H1 (cell line): Measurements from ENCODE around the gene PRELID1. TPM values are rescaled to one million over a fixed set of nuclear protein-coding genes. Genes with fewer than 3 reads are reported as not detected.

Experiments used
- CTCF ChIA-PET: fragments of 300-600 bp; sonication (Branson Sonifier 250); formaldehyde crosslinking; loops from one replicate; lab custom pipeline; 2021; ENCODE audit not compliant: partially characterized antibody; lab: Charles Lee
- POLR2A ChIA-PET: fragments of 300-600 bp; sonication (Branson Sonifier 250); formaldehyde crosslinking; loops from one replicate; lab custom pipeline; 2021; ENCODE audit warnings: inconsistent platforms; ENCODE audit not compliant: partially characterized antibody; lab: Charles Lee
- DNase-seq, 2 experiments: peaks; one replicate each; pipeline versions ENCODE4 v3.0.0 to v3.0.0-alpha.2; 2010 to 2022; ENCODE audit warnings: low spot score in 2 of 2, low read depth in 1 of 2, mixed read lengths in 1 of 2
- FAIRE-seq: peaks from 2 replicates; lab custom pipeline; 2011; peaks lifted over from hg19 to GRCh38; lab: Jason Lieb, UNC
- H2AFZ ChIP-seq: 2 replicates; pipeline ENCODE4 v1.8.1; 2012; ENCODE audit warnings: low read length, inconsistent platforms
- H2AK5ac ChIP-seq: 2 replicates; pipeline ENCODE4 v1.6.1; 2013; ENCODE audit warnings: low read depth, low read length
- H2BK120ac ChIP-seq: replicated peaks from 2 replicates; pipeline ENCODE3; 2013; ENCODE audit warnings: low read depth, low read length, inconsistent platforms
- H2BK12ac ChIP-seq: 2 replicates; pipeline ENCODE4 v1.6.1; 2013; ENCODE audit warnings: low read depth, low read length
- H2BK15ac ChIP-seq: 2 replicates; pipeline ENCODE4 v1.6.1; 2013; ENCODE audit warnings: low read length
- H2BK20ac ChIP-seq: 2 replicates; pipeline ENCODE4 v1.6.1; 2013; ENCODE audit warnings: low read length
- H2BK5ac ChIP-seq: 2 replicates; pipeline ENCODE4 v1.6.1; 2013; ENCODE audit warnings: low read depth, low read length
- H3K14ac ChIP-seq: 2 replicates; pipeline ENCODE4 v1.6.1; 2013; ENCODE audit warnings: inconsistent platforms; ENCODE audit not compliant: insufficient read length
- H3K18ac ChIP-seq: 2 replicates; pipeline ENCODE4 v1.6.1; 2013; ENCODE audit warnings: low read length; ENCODE audit errors: extremely low read depth
- H3K23ac ChIP-seq: 2 replicates; pipeline ENCODE4 v1.6.1; 2013; ENCODE audit warnings: inconsistent platforms; ENCODE audit not compliant: insufficient read length
- H3K23me2 ChIP-seq: 2 replicates; pipeline ENCODE4 v1.6.1; 2013; ENCODE audit warnings: low read depth, low read length
- H3K27ac ChIP-seq: 2 replicates; pipeline ENCODE4 v1.6.1; 2011; ENCODE audit warnings: low read depth, low read length, inconsistent platforms
- H3K27me3 ChIP-seq, 4 experiments: replicated peaks in 1 of 4; 1 replicate in 1 of 4; 2 replicates in 3 of 4; pipeline versions ENCODE4 v1.6.1 to v1.8.1; 2011 to 2013; ENCODE audit warnings: low read length in 3 of 4, mild to moderate bottlenecking in 3 of 4, inconsistent platforms in 2 of 4, mixed read lengths in 2 of 4, moderate library complexity in 1 of 4; ENCODE audit not compliant: control insufficient read depth in 3 of 4, insufficient read depth in 3 of 4; ENCODE audit errors: extremely low read depth in 1 of 4
- H3K36me3 ChIP-seq, 4 experiments: 2 replicates each; pipeline versions ENCODE4 v1.6.1 to v1.8.1; 2011 to 2013; ENCODE audit warnings: mild to moderate bottlenecking in 4 of 4, low read length in 3 of 4, moderate library complexity in 2 of 4, control low read depth in 1 of 4, inconsistent platforms in 1 of 4; ENCODE audit not compliant: insufficient read depth in 4 of 4, control insufficient read depth in 2 of 4
- H3K4ac ChIP-seq: replicated peaks from 2 replicates; pipeline ENCODE3; 2013; ENCODE audit warnings: low read length, low read depth, mixed read lengths, inconsistent platforms; ENCODE audit not compliant: insufficient read length
- H3K4me1 ChIP-seq, 4 experiments: replicated peaks in 1 of 4; 1 replicate in 1 of 4; 2 replicates in 3 of 4; pipeline versions ENCODE4 v1.6.1 to v1.8.1; 2011 to 2013; ENCODE audit warnings: low read length in 3 of 4, inconsistent platforms in 2 of 4, mixed read lengths in 1 of 4; ENCODE audit not compliant: insufficient read depth in 4 of 4, control insufficient read depth in 3 of 4
- H3K4me2 ChIP-seq, 2 experiments: 2 replicates each; pipeline versions ENCODE4 v1.6.1 to v1.8.1; 2011 to 2013; ENCODE audit warnings: low read depth in 2 of 2, low read length in 2 of 2, control low read depth in 1 of 2, inconsistent platforms in 1 of 2, mild to moderate bottlenecking in 1 of 2; ENCODE audit not compliant: insufficient read depth in 1 of 2
- H3K4me3 ChIP-seq, 4 experiments: fragments of 200-600, 300-600 bp in 1 of 4; sonication (generic), shearing (Covaris generic), sonication (Bioruptor Twin) in 1 of 4; 2 replicates each; pipeline versions ENCODE4 v1.5.1 to v1.8.1; 2011 to 2016; ENCODE audit warnings: low read length in 4 of 4, low read depth in 3 of 4, control low read depth in 2 of 4, inconsistent platforms in 2 of 4, mild to moderate bottlenecking in 2 of 4, mixed read lengths in 1 of 4, moderate library complexity in 1 of 4; ENCODE audit not compliant: insufficient read depth in 2 of 4; ENCODE audit errors: extremely low read depth in 1 of 4
- H3K56ac ChIP-seq: replicated peaks from 2 replicates; pipeline ENCODE3; 2013; ENCODE audit warnings: low read depth, mild to moderate bottlenecking, mixed read lengths, low read length, inconsistent platforms; ENCODE audit not compliant: insufficient read length
- H3K79me1 ChIP-seq: 2 replicates; pipeline ENCODE4 v1.6.1; 2013; ENCODE audit warnings: low read depth, low read length, control low read depth
- H3K79me2 ChIP-seq, 2 experiments: 2 replicates each; pipeline versions ENCODE4 v1.6.1 to v1.8.1; 2012 to 2013; ENCODE audit warnings: low read length in 2 of 2, mild to moderate bottlenecking in 2 of 2, inconsistent platforms in 1 of 2; ENCODE audit not compliant: insufficient read depth in 2 of 2, control insufficient read depth in 1 of 2
- H3K9ac ChIP-seq, 4 experiments: replicated peaks in 1 of 4; 1 replicate in 1 of 4; 2 replicates in 3 of 4; pipeline versions ENCODE4 v1.6.1 to v1.8.1; 2011 to 2013; ENCODE audit warnings: low read depth in 3 of 4, low read length in 3 of 4, control low read depth in 2 of 4, mild to moderate bottlenecking in 2 of 4, moderate library complexity in 2 of 4, inconsistent platforms in 1 of 4; ENCODE audit errors: extremely low read depth in 1 of 4
- H3K9me3 ChIP-seq, 2 experiments: 2 replicates each; pipeline versions ENCODE4 v1.6.1 to v1.8.1; 2012 to 2013; ENCODE audit warnings: mild to moderate bottlenecking in 2 of 2, moderate library complexity in 2 of 2, control low read depth in 1 of 2, inconsistent platforms in 1 of 2, low read depth in 1 of 2, low read length in 1 of 2, mixed read lengths in 1 of 2; ENCODE audit not compliant: insufficient read depth in 2 of 2
- H4K20me1 ChIP-seq, 2 experiments: replicated peaks in 1 of 2; 2 replicates each; pipeline versions ENCODE3 to v1.8.1; 2011 to 2013; ENCODE audit warnings: inconsistent platforms in 2 of 2, low read length in 2 of 2, mild to moderate bottlenecking in 1 of 2; ENCODE audit not compliant: insufficient read depth in 2 of 2, control insufficient read depth in 1 of 2
- H4K5ac ChIP-seq: 2 replicates; pipeline ENCODE4 v1.6.1; 2013; ENCODE audit warnings: low read length, low read depth, mixed read lengths, inconsistent platforms; ENCODE audit not compliant: insufficient read length
- H4K8ac ChIP-seq: 2 replicates; pipeline ENCODE4 v1.8.0; 2013; ENCODE audit warnings: mild to moderate bottlenecking, moderate library complexity, low read length, inconsistent platforms; ENCODE audit not compliant: insufficient read depth; ENCODE audit errors: extremely low read depth
- H4K91ac ChIP-seq: replicated peaks from 2 replicates; pipeline ENCODE3; 2013; ENCODE audit warnings: low read length, mixed read lengths, inconsistent platforms; ENCODE audit not compliant: insufficient read length
- CHD2 ChIP-seq: IDR thresholded peaks from 2 replicates; pipeline ENCODE4 v1.6.1; 2012; ENCODE audit warnings: low read length, improper control_type of control experiment
- EP300 ChIP-seq, 2 experiments: IDR thresholded peaks; 1 replicate in 1 of 2; 2 replicates in 1 of 2; pipeline ENCODE4 v1.6.1; 2011 to 2012; ENCODE audit warnings: low read depth in 2 of 2, low read length in 2 of 2, mild to moderate bottlenecking in 2 of 2, borderline replicate concordance in 1 of 2, inconsistent platforms in 1 of 2, moderate library complexity in 1 of 2
- GABPA ChIP-seq: IDR thresholded peaks from 2 replicates; pipeline ENCODE4 v1.6.1; 2011; ENCODE audit warnings: mild to moderate bottlenecking, low read length, moderate library complexity, borderline replicate concordance; ENCODE audit not compliant: insufficient read depth
- KDM1A ChIP-seq: fragments of 200-600, 300-600 bp; sonication (generic); IDR thresholded peaks from 2 replicates; pipeline ENCODE4 v1.7.1; 2016; ENCODE audit warnings: mild to moderate bottlenecking, low read length, borderline replicate concordance
- KDM4A ChIP-seq: IDR thresholded peaks from one replicate; pipeline ENCODE4 v1.7.1; 2012; ENCODE audit warnings: low read depth, mild to moderate bottlenecking, moderate library complexity, low read length, inconsistent platforms; ENCODE audit not compliant: severe bottlenecking
- RFX5 ChIP-seq: IDR thresholded peaks from 2 replicates; pipeline ENCODE4 v1.6.1; 2011; ENCODE audit warnings: low read depth, low read length, improper control_type of control experiment, borderline replicate concordance
- SP2 ChIP-seq: IDR thresholded peaks from 2 replicates; pipeline ENCODE4 v1.6.1; 2012; ENCODE audit warnings: mild to moderate bottlenecking, low read length, inconsistent platforms
- WGBS, 2 experiments: shearing (Covaris generic) in 1 of 2; methylation state at CpG; one replicate each; pipeline versions ENCODE4 v1.1.6 to v1.1.7; 2013 to 2015; ENCODE audit warnings: low lambda C conversion rate in 2 of 2, mixed read lengths in 2 of 2, inconsistent platforms in 1 of 2, low coverage in 1 of 2, missing lambda C conversion rate in 1 of 2; ENCODE audit not compliant: insufficient replicate concordance in 2 of 2, insufficient coverage in 1 of 2, insufficient read length in 1 of 2; ENCODE audit errors: extremely low coverage in 1 of 2, missing lambda C conversion rate in 1 of 2; 5-methylcytosine and 5-hydroxymethylcytosine counted together
- polyA plus RNA-seq, 7 experiments: library from polyadenylated mRNA; depleted of rRNA in 3 of 7; stranded (reverse) in 5 of 7; unstranded in 2 of 7; fragments of >200 nt in 5 of 7; fragments of 200-250 nt in 2 of 7; gene quantifications; 1 replicate in 5 of 7; 2 replicates in 1 of 7; 4 replicates in 1 of 7; pipeline versions ENCODE4 v1.2.1 to v1.2.3, GENCODE V29; 2011 to 2013; ENCODE audit warnings: missing spikeins in 2 of 7, mixed read lengths in 2 of 7
- total RNA-seq: library from RNA; stranded (reverse); fragmentation: NEBNext Ultra II Directional; extraction: Animal tissue kit (Norgen Biotek cat#: 25700); gene quantifications from 2 replicates; pipeline ENCODE4 v1.2.1, GENCODE V29; 2021

Gene PRELID1
- total and polyA plus RNA-seq, 2 of the 8 experiments (the other 6 are each of a cell fraction or from before 2014, with no cell fraction given), result 272 to 428 TPM

DNA sequence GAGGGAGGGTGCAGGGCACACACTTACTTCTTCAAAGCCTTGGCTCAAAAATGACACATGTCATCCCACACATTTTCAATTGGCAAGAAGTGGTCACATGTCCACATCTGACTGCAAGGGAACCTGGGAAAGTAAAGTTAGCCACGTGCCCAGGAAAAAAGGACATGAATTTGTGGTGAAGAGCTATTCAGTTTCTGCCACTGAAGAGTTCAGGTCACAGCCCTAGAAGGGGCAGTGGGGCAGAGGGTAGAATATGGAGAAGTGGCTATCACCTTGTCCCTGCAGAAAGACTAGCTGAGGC lies 52.2 kb downstream of the PRELID1 start:
- FAIRE-seq, result no peak
- no peak overlapping the region for H3K4ac ChIP-seq
- H2AFZ ChIP-seq, result no peak overlapping the region
- H2BK20ac ChIP-seq, result no peak overlapping the region
- no peak overlapping the region for H2BK12ac ChIP-seq
- ChIA-PET POLR2A (interaction anchor here (0.9 to 8.1 kb wide), 2 partner anchors 10 to 97 kb away, joined by 3 to 66 read pairs; no protein-coding TSS in a partner anchor), CTCF (interaction anchor here (0.9 to 11.2 kb wide), 5 partner anchors 12 to 245 kb away, joined by 3 to 142 read pairs (median 3); no protein-coding TSS in a partner anchor)
- no peak overlapping the region for H4K8ac ChIP-seq
- H4K5ac ChIP-seq, result no peak overlapping the region
- no peaks in the 10 kb centered on the region for H3K9me3 ChIP-seq
- no peaks in the 10 kb centered on the region; a peak in 1 of 7 replicates for H3K4me1 ChIP-seq
- H3K27me3 ChIP-seq, result peaks cover 0 to 8% (median 0%) of the 10 kb centered on the region in 4 experiments; a peak in 2 of 7 replicates
- H3K9ac ChIP-seq, result no peak overlapping the region
- WGBS, 2 experiments, result 54% methylated on average over 1 of the region's 1 CpG; no CpG with 5 or more reads in 1 of the 2 experiments
- no peak overlapping the region for H3K4me3 ChIP-seq
- peaks cover under 1 to 5% of the 10 kb centered on the region in 2 experiments; a peak in 3 of 4 replicates for H3K79me2 ChIP-seq
- H4K20me1 ChIP-seq, result no peaks in the 10 kb centered on the region
- no peak overlapping the region for H3K23ac ChIP-seq
- TF ChIP-seq CHD2 (no peak), KDM4A (no peak), SP2 (no peak), KDM1A (no peak), EP300 (IDR thresholded peaks at IDR 0.05; ENCODE audit: borderline replicate concordance in 1 of 2, low read depth in 2 of 2, low read length in 2 of 2) (no peak), GABPA (no peak), RFX5 (no peak)
- no peak overlapping the region for H2BK120ac ChIP-seq
- H2AK5ac ChIP-seq, result no peak overlapping the region
- H2BK5ac ChIP-seq, result no peak overlapping the region
- no peak overlapping the region for H2BK15ac ChIP-seq
- no peak overlapping the region for H4K91ac ChIP-seq
- no peak overlapping the region for H3K14ac ChIP-seq
- no peak for DNase-seq
- H3K36me3 ChIP-seq, result no peaks in the 10 kb centered on the region
- H3K18ac ChIP-seq, result no peak overlapping the region
- no peak overlapping the region for H3K27ac ChIP-seq
- H3K56ac ChIP-seq, result no peak overlapping the region
- no peak overlapping the region for H3K4me2 ChIP-seq
- H3K23me2 ChIP-seq, result peaks cover 5% of the 10 kb centered on the region
- H3K79me1 ChIP-seq, result peaks cover 1% of the 10 kb centered on the region; the same call in 1 of the 2 replicates
